Measurements from ENCODE around the gene TRIM58. TPM values are rescaled to one million over a fixed set of nuclear protein-coding genes. Genes with fewer than 3 reads are reported as not detected.

Gene TRIM58
- total RNA-seq, 1 experiment from 2014 or later = 1.7 TPM

DNA sequence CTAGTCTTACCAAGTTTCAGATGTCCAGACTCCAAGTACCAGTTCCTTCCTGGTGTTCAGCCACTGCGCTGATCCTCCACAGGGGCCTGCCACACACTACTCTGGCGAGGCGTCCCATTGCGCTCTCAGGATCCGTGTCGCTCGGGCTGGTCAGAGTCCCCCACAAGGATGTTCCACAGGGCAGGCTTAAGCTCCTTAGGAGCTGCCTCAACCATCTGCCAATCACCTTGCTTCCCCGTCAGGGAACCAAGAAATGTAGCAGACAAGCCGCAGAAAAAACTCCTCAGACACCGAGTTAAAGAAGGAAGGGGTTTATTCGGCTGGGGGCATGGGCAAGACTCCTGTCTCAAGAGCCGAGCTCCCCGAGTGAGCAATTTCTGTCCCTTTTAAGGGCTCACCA is 48.2 kb downstream of the TRIM58 start:
- H3K9me3 ChIP-seq (ENCODE audit: control insufficient read depth, low read depth, low read length) = no peaks in the 10 kb centered on the region

More for the DNA sequence above, 48.2 kb downstream of the TRIM58 start:
- H2AK5ac ChIP-seq (ENCODE audit: insufficient read length, low read length) = no peak overlapping the region
- H4K20me1 ChIP-seq (ENCODE audit: control insufficient read depth, insufficient read depth, insufficient read length) = no peaks in the 10 kb centered on the region
- no peak overlapping the region for H2BK20ac ChIP-seq (ENCODE audit: low read depth, low read length, poor library complexity, severe bottlenecking)
- no peak for DNase-seq
- H3K27me3 Mint-ChIP-seq (ENCODE audit: low read depth) = no peaks in the 10 kb centered on the region; the same call in 1 of the 2 replicates
- H3K27ac Mint-ChIP-seq = no peak overlapping the region
- no peak overlapping the region for H3K4ac ChIP-seq (ENCODE audit: low read depth, low read length)
- H3K4me1 Mint-ChIP-seq = peaks cover 20 to 22% of the 10 kb centered on the region in 2 experiments
- peaks cover 69 to 79% of the 10 kb centered on the region in 2 experiments for H3K9me3 Mint-ChIP-seq
- H3K4me1 ChIP-seq (ENCODE audit: insufficient read depth, low read length) = no peaks in the 10 kb centered on the region; the same call in 1 of the 2 replicates
- no peak overlapping the region for H2BK12ac ChIP-seq (ENCODE audit: insufficient read length, low read depth, low read length)
- no CpG with 5 or more reads among the region's 13 CpGs for WGBS (ENCODE audit: extremely low coverage, insufficient read length, low lambda C conversion rate)
- no peak overlapping the region for H3K14ac ChIP-seq (ENCODE audit: insufficient read depth, low read length)
- H3K4me2 ChIP-seq (ENCODE audit: insufficient read depth, insufficient read length, low read length) = no peak overlapping the region
- H3K27ac ChIP-seq (ENCODE audit: insufficient read length, low read depth, low read length) = no peak overlapping the region
- no peak overlapping the region for H3K18ac ChIP-seq (ENCODE audit: insufficient read length, low read depth, low read length)
- H2BK15ac ChIP-seq (ENCODE audit: low read depth, low read length) = no peak overlapping the region
- H3T11ph ChIP-seq (ENCODE audit: low read length) = no peak overlapping the region
- H3K36me3 Mint-ChIP-seq (ENCODE audit: insufficient read depth in 1 of 3, low read depth in 3 of 3) = peaks cover 12 to 43% (median 15%) of the 10 kb centered on the region in 3 experiments
- H3K27me3 ChIP-seq (ENCODE audit: insufficient read depth, low read length) = no peaks in the 10 kb centered on the region
- no peak overlapping the region for H3K9ac ChIP-seq (ENCODE audit: extremely low read depth, insufficient read length, low read length)
- H3K4me3 Mint-ChIP-seq = no peak overlapping the region
- no peak overlapping the region for H3K23ac ChIP-seq (ENCODE audit: insufficient read length, low read depth, low read length)
- no peak overlapping the region for H2BK5ac ChIP-seq (ENCODE audit: insufficient read length, low read length)
- no peak overlapping the region for H2BK120ac ChIP-seq (ENCODE audit: low read depth, low read length, poor library complexity, severe bottlenecking)
- H2AFZ ChIP-seq (ENCODE audit: low read length) = no peak overlapping the region
- H4K8ac ChIP-seq (replicated peaks; ENCODE audit: insufficient read length, low read depth, low read length) = no peak overlapping the region
- no peaks in the 10 kb centered on the region for H3K23me2 ChIP-seq (ENCODE audit: insufficient read length, low read depth, low read length, poor library complexity, severe bottlenecking)
- H3K56ac ChIP-seq (ENCODE audit: insufficient read length, low read depth, low read length) = no peak overlapping the region
- H4K91ac ChIP-seq (ENCODE audit: insufficient read length, low read depth, low read length) = no peak overlapping the region
- H3K79me1 ChIP-seq (ENCODE audit: insufficient read depth, low read depth, low read length, poor library complexity, severe bottlenecking) = no peaks in the 10 kb centered on the region
- TF ChIP-seq, protein P1, sequence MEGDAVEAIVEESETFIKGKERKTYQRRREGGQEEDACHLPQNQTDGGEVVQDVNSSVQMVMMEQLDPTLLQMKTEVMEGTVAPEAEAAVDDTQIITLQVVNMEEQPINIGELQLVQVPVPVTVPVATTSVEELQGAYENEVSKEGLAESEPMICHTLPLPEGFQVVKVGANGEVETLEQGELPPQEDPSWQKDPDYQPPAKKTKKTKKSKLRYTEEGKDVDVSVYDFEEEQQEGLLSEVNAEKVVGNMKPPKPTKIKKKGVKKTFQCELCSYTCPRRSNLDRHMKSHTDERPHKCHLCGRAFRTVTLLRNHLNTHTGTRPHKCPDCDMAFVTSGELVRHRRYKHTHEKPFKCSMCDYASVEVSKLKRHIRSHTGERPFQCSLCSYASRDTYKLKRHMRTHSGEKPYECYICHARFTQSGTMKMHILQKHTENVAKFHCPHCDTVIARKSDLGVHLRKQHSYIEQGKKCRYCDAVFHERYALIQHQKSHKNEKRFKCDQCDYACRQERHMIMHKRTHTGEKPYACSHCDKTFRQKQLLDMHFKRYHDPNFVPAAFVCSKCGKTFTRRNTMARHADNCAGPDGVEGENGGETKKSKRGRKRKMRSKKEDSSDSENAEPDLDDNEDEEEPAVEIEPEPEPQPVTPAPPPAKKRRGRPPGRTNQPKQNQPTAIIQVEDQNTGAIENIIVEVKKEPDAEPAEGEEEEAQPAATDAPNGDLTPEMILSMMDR (conservative IDR thresholded peaks at IDR 0.05) = no peak
- no peaks in the 10 kb centered on the region for H3K79me2 ChIP-seq (ENCODE audit: insufficient read depth, low read length)
- no peak overlapping the region for H4K5ac ChIP-seq (ENCODE audit: insufficient read length, low read depth, low read length)

Data from H9 (cell line).